Spleen (tissue), 7 donors: ENCODE measurements around the gene MYH7B.

Experiments used
- CTCF ChIP-seq, 11 experiments: fragments of 200-600 bp in 7 of 11; fragments of 450-650 bp in 4 of 11; sonication (generic) in 4 of 11; IDR thresholded peaks in 8 of 11; conservative IDR thresholded peaks in 3 of 11; 1 replicate in 7 of 11; 2 replicates in 4 of 11; pipeline versions ENCODE4 v1.4.0 to v1.8.0; 2016 to 2021; ENCODE audit warnings: antibody characterized with exemption in 11 of 11, inconsistent platforms in 4 of 11, mild to moderate bottlenecking in 1 of 11
- POLR2A ChIP-seq, 3 donors: fragments of 450-650 bp; IDR thresholded peaks; one replicate each; pipeline ENCODE4 v1.5.1; 2017; ENCODE audit warnings: antibody characterized with exemption in 3 of 3, mild to moderate bottlenecking in 1 of 3
- POLR2AphosphoS5 ChIP-seq, 3 donors: sonication (generic); formaldehyde crosslinking; IDR thresholded peaks; one replicate each; pipeline ENCODE4 v1.5.1; 2017; ENCODE audit warnings: antibody characterized with exemption in 3 of 3
- donor health status: DM: no; HTN: no; CAD: no; lungs with moderate emphysema.
- donor health status: DM: no; HTN: no; CAD: no.
- donor health status: DM: no; HTN: no; CAD: no.

DNA sequence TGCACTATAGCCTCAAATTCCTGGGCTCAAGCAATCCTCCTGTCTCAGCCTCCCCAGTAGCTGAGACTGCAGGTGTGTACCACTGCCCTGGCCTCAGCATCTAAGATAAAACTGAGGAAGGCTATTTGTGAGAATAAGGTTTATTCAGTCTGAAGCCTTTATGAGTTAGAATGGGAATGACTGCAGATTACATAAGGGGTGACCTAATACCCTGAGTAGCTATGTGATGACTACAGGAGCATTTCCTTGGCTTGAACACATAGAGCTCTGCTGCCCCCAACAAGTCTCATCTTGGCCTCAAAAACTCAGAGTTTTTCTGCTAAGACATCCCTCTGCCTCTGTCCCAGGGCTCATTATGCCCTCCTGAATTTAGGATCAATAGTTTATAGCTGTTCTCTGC is 7.6 kb upstream of the MYH7B start:
- no peak for TF ChIP-seq POLR2A (IDR thresholded peaks at IDR 0.05)
- TF ChIP-seq CTCF (IDR thresholded peaks at IDR 0.05 in 8 of 11, conservative IDR thresholded peaks at IDR 0.05 in 3 of 11) = no peak
- no peak for TF ChIP-seq POLR2AphosphoS5 (IDR thresholded peaks at IDR 0.05)
